ENCODE measurements around the gene EP400.

- TF ChIP-seq CTCF (IDR thresholded peaks at IDR 0.05), result no peak
- TF ChIP-seq POLR2A (IDR thresholded peaks at IDR 0.05), result no peak
These were observed 10.7 kb upstream of the EP400 start for GRCh38 chr12:131939007-131939406.
